Trophoblast cell (in vitro differentiated cells and primary cell): ENCODE measurements around the gene SEMA6C.
A peak's percentile ranks its signal among the peaks of the same experiment; 100 is the strongest.

Source experiments
- DNase-seq, 2 donors: peaks; one replicate each; pipeline ENCODE4 v3.0.0-alpha.2; 2016
- H2AFZ ChIP-seq: 2 replicates; pipeline ENCODE4 v1.6.1; 2013; ENCODE audit warnings: low read length, moderate library complexity, mild to moderate bottlenecking; ENCODE audit not compliant: insufficient read depth, poor library complexity
- H2AK5ac ChIP-seq: 2 replicates; pipeline ENCODE4 v1.6.1; 2013; ENCODE audit warnings: mild to moderate bottlenecking, low read length
- H2BK120ac ChIP-seq: 2 replicates; pipeline ENCODE4 v1.6.1; 2013; ENCODE audit warnings: low read length, mild to moderate bottlenecking, moderate library complexity; ENCODE audit not compliant: insufficient read depth, poor library complexity
- H2BK12ac ChIP-seq: 2 replicates; pipeline ENCODE4 v1.6.1; 2013; ENCODE audit warnings: mild to moderate bottlenecking, low read length, moderate library complexity
- H2BK5ac ChIP-seq: 2 replicates; pipeline ENCODE4 v1.6.1; 2013; ENCODE audit warnings: low read length, low read depth, moderate library complexity, mild to moderate bottlenecking; ENCODE audit not compliant: poor library complexity
- H3K14ac ChIP-seq: 2 replicates; pipeline ENCODE4 v1.6.1; 2013; ENCODE audit warnings: mild to moderate bottlenecking, low read length
- H3K18ac ChIP-seq: 2 replicates; pipeline ENCODE4 v1.6.1; 2013; ENCODE audit warnings: mild to moderate bottlenecking, low read length
- H3K23ac ChIP-seq: 2 replicates; pipeline ENCODE4 v1.6.1; 2013; ENCODE audit warnings: low read length
- H3K27ac ChIP-seq: 2 replicates; pipeline ENCODE4 v1.5.1; 2013; ENCODE audit warnings: low read depth, mild to moderate bottlenecking, inconsistent platforms, low read length, moderate library complexity
- H3K27me3 ChIP-seq: 2 replicates; pipeline ENCODE4 v1.6.1; 2013; ENCODE audit warnings: inconsistent platforms, mild to moderate bottlenecking, low read length, moderate library complexity; ENCODE audit not compliant: insufficient read depth
- H3K36me3 ChIP-seq, 2 experiments: 1 replicate in 1 of 2; 2 replicates in 1 of 2; pipeline ENCODE4 v1.6.1; 2013; ENCODE audit warnings: low read length in 2 of 2, mild to moderate bottlenecking in 2 of 2, moderate library complexity in 1 of 2; ENCODE audit not compliant: insufficient read depth in 2 of 2, control insufficient read depth in 1 of 2
- H3K4ac ChIP-seq: 2 replicates; pipeline ENCODE4 v1.6.1; 2013; ENCODE audit warnings: low read depth, mild to moderate bottlenecking, low read length, moderate library complexity
- H3K4me1 ChIP-seq, 2 experiments: 1 replicate in 1 of 2; 2 replicates in 1 of 2; pipeline ENCODE4 v1.6.1; 2013; ENCODE audit warnings: low read length in 2 of 2, mild to moderate bottlenecking in 2 of 2, moderate library complexity in 1 of 2; ENCODE audit not compliant: insufficient read depth in 2 of 2, control insufficient read depth in 1 of 2
- H3K4me2 ChIP-seq: 2 replicates; pipeline ENCODE4 v1.6.1; 2013; ENCODE audit warnings: inconsistent platforms, mild to moderate bottlenecking, low read length, moderate library complexity
- H3K4me3 ChIP-seq: 2 replicates; pipeline ENCODE4 v1.5.1; 2013; ENCODE audit warnings: mild to moderate bottlenecking, low read depth, low read length, inconsistent platforms
- H3K79me1 ChIP-seq: one replicate; pipeline ENCODE4 v1.6.1; 2013; ENCODE audit warnings: low read length
- H3K79me2 ChIP-seq: 2 replicates; pipeline ENCODE4 v1.6.1; 2013; ENCODE audit warnings: low read length, mild to moderate bottlenecking; ENCODE audit not compliant: control insufficient read depth, insufficient read depth, poor library complexity
- H3K9ac ChIP-seq: 2 replicates; pipeline ENCODE4 v1.6.1; 2013; ENCODE audit warnings: mild to moderate bottlenecking, low read length
- H3K9me3 ChIP-seq: 2 replicates; pipeline ENCODE4 v1.6.1; 2013; ENCODE audit warnings: low read depth, mild to moderate bottlenecking, control low read depth, inconsistent platforms, low read length; ENCODE audit not compliant: insufficient read depth
- H4K12ac ChIP-seq: 2 replicates; pipeline ENCODE4 v1.6.1; 2013; ENCODE audit warnings: low read depth, mild to moderate bottlenecking, low read length, moderate library complexity
- H4K8ac ChIP-seq: 2 replicates; pipeline ENCODE4 v1.6.1; 2013; ENCODE audit warnings: low read depth, mild to moderate bottlenecking, low read length, moderate library complexity
- H4K91ac ChIP-seq: one replicate; pipeline ENCODE4 v1.6.1; 2013; ENCODE audit warnings: low read depth, mild to moderate bottlenecking, low read length, moderate library complexity
- WGBS: extraction: QIAGEN DNeasy Blood & Tissue Kit; methylation state at CpG from one replicate; pipeline ENCODE4 v1.1.7; 2013; ENCODE audit warnings: missing lambda C conversion rate; ENCODE audit not compliant: insufficient read length, insufficient coverage; ENCODE audit errors: extremely low coverage; 5-methylcytosine and 5-hydroxymethylcytosine counted together

The SEMA6C gene

GRCh38 chr1:151147665-151148064 is 1.2 kb upstream of the SEMA6C start:
- Histone ChIP-seq H3K79me1 (peaks cover 2% of the 10 kb centered on the region), H3K36me3 (no peaks in the 10 kb centered on the region), H3K14ac (no peak overlapping the region), H3K18ac (no peak overlapping the region), H3K4me3 (no peak overlapping the region), H3K4ac (no peak overlapping the region), H4K8ac (no peak overlapping the region), H3K4me2 (no peak overlapping the region), H3K9me3 (no peaks in the 10 kb centered on the region), H4K12ac (no peak overlapping the region), H4K91ac (no peak overlapping the region), H3K27ac (no peak overlapping the region), H3K4me1 (peaks cover 8 to 15% of the 10 kb centered on the region in 2 experiments), H3K23ac (peak overlapping the region; percentile 7), H2BK5ac (no peak overlapping the region), H2AK5ac (no peak overlapping the region), H2AFZ (no peak overlapping the region), H3K79me2 (no peaks in the 10 kb centered on the region), H3K9ac (no peak overlapping the region), H2BK12ac (no peak overlapping the region), H3K27me3 (peaks cover 16% of the 10 kb centered on the region), H2BK120ac (no peak overlapping the region)
- no CpG with 5 or more reads among the region's 2 CpGs for WGBS
- DNase-seq = no peak

GRCh38 chr1:151147132-151147503 is 687 bp upstream of the SEMA6C start:
- Histone ChIP-seq H3K79me2 (no peaks in the 10 kb centered on the region), H3K36me3 (no peaks in the 10 kb centered on the region), H2BK120ac (no peak overlapping the region), H3K9me3 (no peaks in the 10 kb centered on the region), H3K27ac (no peak overlapping the region), H3K79me1 (peaks cover 2% of the 10 kb centered on the region), H4K8ac (no peak overlapping the region), H3K27me3 (peaks cover 16% of the 10 kb centered on the region), H3K14ac (no peak overlapping the region), H2BK5ac (no peak overlapping the region), H4K12ac (no peak overlapping the region), H2BK12ac (no peak overlapping the region), H2AFZ (no peak overlapping the region), H3K18ac (no peak overlapping the region), H3K23ac (no peak overlapping the region), H4K91ac (no peak overlapping the region), H2AK5ac (no peak overlapping the region), H3K4me2 (peak overlapping the region; percentile 75), H3K4me3 (peak overlapping the region; percentile 49), H3K9ac (no peak overlapping the region), H3K4ac (no peak overlapping the region), H3K4me1 (peaks cover 8 to 15% of the 10 kb centered on the region in 2 experiments)
- WGBS = no CpG with 5 or more reads among the region's 7 CpGs
- DNase-seq = no peak

DNA sequence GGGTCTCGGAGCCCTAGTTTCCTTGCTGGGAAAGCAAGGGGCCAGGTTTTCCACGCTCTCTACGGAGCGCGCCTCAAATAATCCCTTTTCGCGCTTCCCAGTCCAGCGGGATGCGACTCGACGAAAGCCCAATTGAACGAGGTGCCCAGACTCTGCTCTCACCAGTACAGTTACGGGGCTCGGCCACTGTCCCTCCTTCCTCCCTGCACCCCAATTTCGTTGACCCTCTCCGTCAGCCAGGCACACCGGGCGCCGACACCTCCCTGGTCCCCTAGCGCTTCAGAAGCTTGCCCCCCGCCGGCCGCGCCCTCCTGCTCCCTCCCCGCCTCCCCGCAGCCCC is 389 bp downstream of the SEMA6C start:
- no peak overlapping the region for H3K27ac ChIP-seq
- no peaks in the 10 kb centered on the region for H3K9me3 ChIP-seq
- H3K4me3 ChIP-seq = peak overlapping the region; percentile 82
- peaks cover 16% of the 10 kb centered on the region for H3K27me3 ChIP-seq
- no peak overlapping the region for H3K14ac ChIP-seq
- no peak overlapping the region for H3K4ac ChIP-seq
- H4K8ac ChIP-seq = no peak overlapping the region
- H3K79me2 ChIP-seq = no peaks in the 10 kb centered on the region
- no peak overlapping the region for H3K18ac ChIP-seq
- peaks cover 2% of the 10 kb centered on the region for H3K79me1 ChIP-seq
- H2AFZ ChIP-seq = peak overlapping the region; percentile 50
- no peak overlapping the region for H2BK12ac ChIP-seq
- no peak overlapping the region for H2BK5ac ChIP-seq
- no peak overlapping the region for H4K12ac ChIP-seq
- no peak overlapping the region for H2BK120ac ChIP-seq
- H3K36me3 ChIP-seq = no peaks in the 10 kb centered on the region
- H4K91ac ChIP-seq = no peak overlapping the region
- no peak for DNase-seq
- peak overlapping the region; percentile 52 for H3K9ac ChIP-seq
- H3K4me2 ChIP-seq = peak overlapping the region; percentile 92
- H3K4me1 ChIP-seq = peaks cover 8 to 15% of the 10 kb centered on the region in 2 experiments
- H2AK5ac ChIP-seq = no peak overlapping the region
- no peak overlapping the region for H3K23ac ChIP-seq
- WGBS = no CpG with 5 or more reads among the region's 26 CpGs

GRCh38 chr1:151145304-151146071 is 943 bp downstream of the SEMA6C start:
- no peak overlapping the region for H2BK120ac ChIP-seq
- no peak overlapping the region for H2BK12ac ChIP-seq
- peak overlapping the region; percentile 82 for H3K4me3 ChIP-seq
- H3K18ac ChIP-seq = no peak overlapping the region
- H3K79me1 ChIP-seq = peaks cover 2% of the 10 kb centered on the region
- H3K9me3 ChIP-seq = no peaks in the 10 kb centered on the region
- peaks cover 16% of the 10 kb centered on the region for H3K27me3 ChIP-seq
- H2AK5ac ChIP-seq = no peak overlapping the region
- no peak overlapping the region for H3K9ac ChIP-seq
- H3K36me3 ChIP-seq = no peaks in the 10 kb centered on the region
- H4K8ac ChIP-seq = no peak overlapping the region
- no peak overlapping the region for H3K23ac ChIP-seq
- H3K79me2 ChIP-seq = no peaks in the 10 kb centered on the region
- H3K4me1 ChIP-seq = peaks cover 8 to 15% of the 10 kb centered on the region in 2 experiments
- H3K27ac ChIP-seq = no peak overlapping the region
- H3K4me2 ChIP-seq = peak overlapping the region; percentile 92
- H2AFZ ChIP-seq = peak overlapping the region; percentile 50
- no peak overlapping the region for H3K4ac ChIP-seq
- DNase-seq = peak in 1 of 2 donors; percentile 26
- no CpG with 5 or more reads among the region's 43 CpGs for WGBS
- no peak overlapping the region for H2BK5ac ChIP-seq
- no peak overlapping the region for H4K12ac ChIP-seq
- H4K91ac ChIP-seq = no peak overlapping the region
- H3K14ac ChIP-seq = no peak overlapping the region
